GM23338 (cell line): ENCODE measurements around the gene ARFIP1. TPM values are rescaled to one million over a fixed set of nuclear protein-coding genes. Genes with fewer than 3 reads are reported as not detected.

ENCODE experiments used
- ATAC-seq: fragments of 200-7000 bp; cut with Tn5 transposase; 3 replicates; pipeline ENCODE4 v1.9.1; 2020
- DNase-seq: peaks from one replicate; pipeline ENCODE4 v3.0.0-alpha.2; 2015; ENCODE audit warnings: low spot score
- H2AFZ ChIP-seq: fragments of 200-600 bp; sonication (generic); 2 replicates; pipeline ENCODE4 v1.8.0; 2016; ENCODE audit warnings: antibody characterized with exemption, mild to moderate bottlenecking, moderate library complexity
- H3F3A ChIP-seq: fragments of 200-600 bp; sonication (generic); replicated peaks from 2 replicates; pipeline ENCODE4 v1.8.0; 2017; ENCODE audit warnings: antibody characterized with exemption, mixed run types, low read depth
- H3K27ac ChIP-seq: fragments of 200-600 bp; sonication (generic); 2 replicates; pipeline ENCODE4 v1.6.1; 2016; ENCODE audit warnings: low read depth
- H3K27me3 ChIP-seq: fragments of 200-600 bp; sonication (generic); 2 replicates; pipeline ENCODE4 v1.8.0; 2016; ENCODE audit warnings: mild to moderate bottlenecking, mixed run types, moderate library complexity; ENCODE audit not compliant: insufficient read depth
- H3K36me3 ChIP-seq: fragments of 200-600 bp; sonication (generic); 2 replicates; pipeline ENCODE4 v1.8.0; 2016; ENCODE audit warnings: mild to moderate bottlenecking; ENCODE audit not compliant: insufficient read depth
- H3K4me1 ChIP-seq: fragments of 200-600 bp; sonication (generic); 2 replicates; pipeline ENCODE4 v1.8.0; 2016; ENCODE audit warnings: mild to moderate bottlenecking, moderate library complexity; ENCODE audit not compliant: insufficient read depth
- H3K4me2 ChIP-seq: fragments of 200-600 bp; sonication (generic); 2 replicates; pipeline ENCODE4 v1.7.1; 2017; ENCODE audit warnings: mixed run types
- H3K4me3 ChIP-seq: fragments of 200-600 bp; sonication (generic); 2 replicates; pipeline ENCODE4 v1.6.1; 2016; ENCODE audit warnings: mixed run types
- H3K79me2 ChIP-seq: fragments of 200-600 bp; sonication (generic); replicated peaks from 2 replicates; pipeline ENCODE4 v1.8.0; 2017; ENCODE audit warnings: mild to moderate bottlenecking; ENCODE audit not compliant: insufficient read depth
- H3K9me2 ChIP-seq: fragments of 200-600 bp; sonication (generic); 2 replicates; pipeline ENCODE4 v1.8.0; 2017; ENCODE audit not compliant: insufficient read depth
- H4K20me1 ChIP-seq: fragments of 200-600 bp; sonication (generic); replicated peaks from 2 replicates; pipeline ENCODE4 v1.8.0; 2017; ENCODE audit warnings: mild to moderate bottlenecking; ENCODE audit not compliant: insufficient read depth
- H3K27ac Mint-ChIP-seq: 2 replicates; pipeline ENCODE4 v1.8.0; 2020; ENCODE audit warnings: inconsistent platforms, mild to moderate bottlenecking, moderate library complexity, mixed read lengths
- H3K27me3 Mint-ChIP-seq: 3 replicates; pipeline ENCODE4 v1.8.0; 2022; ENCODE audit warnings: low read depth, mild to moderate bottlenecking, moderate library complexity, mixed read lengths, inconsistent platforms; ENCODE audit not compliant: insufficient read depth, poor library complexity
- H3K36me3 Mint-ChIP-seq: 3 replicates; pipeline ENCODE4 v1.8.0; 2021; ENCODE audit warnings: low read depth, mild to moderate bottlenecking, inconsistent platforms, moderate library complexity, mixed read lengths
- H3K4me1 Mint-ChIP-seq: 3 replicates; pipeline ENCODE4 v1.8.0; 2020; ENCODE audit warnings: mild to moderate bottlenecking, inconsistent platforms, mixed read lengths
- H3K4me3 Mint-ChIP-seq: 3 replicates; pipeline ENCODE4 v1.8.0; 2021; ENCODE audit warnings: moderate library complexity, mild to moderate bottlenecking, inconsistent platforms, mixed read lengths
- H3K9me3 Mint-ChIP-seq: 3 replicates; pipeline ENCODE4 v1.8.0; 2020; ENCODE audit warnings: moderate library complexity, mild to moderate bottlenecking, inconsistent platforms, mixed read lengths
- CREB1 ChIP-seq: fragments of 250-450 bp; sonication (Bioruptor Pico); IDR thresholded peaks from 2 replicates; pipeline ENCODE4 v1.5.0; 2020; ENCODE audit warnings: low read depth, mild to moderate bottlenecking, moderate library complexity
- CTCF ChIP-seq, 2 experiments: fragments of 200-600 bp in 1 of 2; sonication (generic) in 1 of 2; conservative IDR thresholded peaks; 2 replicates each; pipeline versions ENCODE4 v1.5.1 to v1.6.1; 2016 to 2017; ENCODE audit warnings: antibody characterized with exemption in 2 of 2, low read depth in 2 of 2, mild to moderate bottlenecking in 2 of 2, moderate library complexity in 1 of 2
- ZNF114 ChIP-seq: fragments of 250-450 bp; sonication (Bioruptor Pico); IDR thresholded peaks from 2 replicates; pipeline ENCODE4 v1.5.0; 2020; ENCODE audit warnings: mild to moderate bottlenecking, moderate library complexity
- ZNF462 ChIP-seq: fragments of 250-450 bp; sonication (Bioruptor Pico); IDR thresholded peaks from 2 replicates; pipeline ENCODE4 v1.5.0; 2020; ENCODE audit warnings: mild to moderate bottlenecking, moderate library complexity
- polyA plus RNA-seq: library from polyadenylated mRNA; unstranded; fragments of >200 nt; fragmentation: Nextera tagmentation; extraction: Ambion mirVana; gene quantifications from 2 replicates; pipeline ENCODE4 v1.2.1, GENCODE V29; 2016
- total RNA-seq: library from RNA; depleted of rRNA; stranded (reverse); fragments of >200 nt; shearing (Covaris generic); gene quantifications from 2 replicates; pipeline ENCODE4 v1.2.3, GENCODE V29; 2014

Gene ARFIP1
- total and polyA plus RNA-seq, 2 experiments from 2014 or later: 46.0 to 49.6 TPM

GRCh38 chr4:152734015-152734698 is 45.6 kb upstream of the ARFIP1 start:
- Histone ChIP-seq H3K4me2 (no peak overlapping the region), H3K4me1 (peaks cover 3% of the 10 kb centered on the region; the same call in 1 of the 2 replicates), H4K20me1 (no peaks in the 10 kb centered on the region), H3K27me3 (no peaks in the 10 kb centered on the region), H3K79me2 (no peaks in the 10 kb centered on the region), H2AFZ (peak overlapping the region; percentile 9), H3K27ac (no peak overlapping the region), H3K4me3 (no peak overlapping the region), H3F3A (no peaks in the 10 kb centered on the region), H3K36me3 (no peaks in the 10 kb centered on the region), H3K9me2 (no peaks in the 10 kb centered on the region)
- no peaks in the 10 kb centered on the region for H3K36me3 Mint-ChIP-seq
- no peak for TF ChIP-seq CTCF (conservative IDR thresholded peaks at IDR 0.05; ENCODE audit: low read depth in 2 of 2)
- TF ChIP-seq ZNF462 (CRISPR knock-in tag): no peak
- TF ChIP-seq CREB1 (CRISPR knock-in tag): no peak
- no peak for TF ChIP-seq ZNF114 (CRISPR knock-in tag)
- peak; percentile 11 for DNase-seq
- H3K27me3 Mint-ChIP-seq: peaks cover 2% of the 10 kb centered on the region
- H3K27ac Mint-ChIP-seq: no peak overlapping the region; the same call in 1 of the 2 replicates
- no peak overlapping the region for H3K4me3 Mint-ChIP-seq
- peak; percentile 32; the same call in 1 of the 3 replicates for ATAC-seq
- no peaks in the 10 kb centered on the region for H3K9me3 Mint-ChIP-seq
- peaks cover 22% of the 10 kb centered on the region for H3K4me1 Mint-ChIP-seq
